OCI-M1 (cell line): Measurements from ENCODE around the gene GTF2A2.
A peak's percentile ranks its signal among the peaks of the same experiment; 100 is the strongest.

Source experiments
- DNase-seq: peaks from one replicate; lab custom pipeline; 2025; lab: John Stamatoyannopoulos, UW

The GTF2A2 gene

GRCh38 chr15:59605994-59606393 is 51.3 kb downstream of the GTF2A2 start:
- no peak for DNase-seq

- no peak for DNase-seq
These were observed 58.9 kb downstream of the GTF2A2 start for GRCh38 chr15:59598461-59598860.

GRCh38 chr15:59596640-59597039 is 60.7 kb downstream of the GTF2A2 start:
- DNase-seq = no peak

GRCh38 chr15:59595434-59595915 is 61.8 kb downstream of the GTF2A2 start:
- no peak for DNase-seq

GRCh38 chr15:59594991-59595390 is 62.3 kb downstream of the GTF2A2 start:
- no peak for DNase-seq

GRCh38 chr15:59594493-59594942 is 62.8 kb downstream of the GTF2A2 start:
- DNase-seq = no peak

- peak; percentile 43 for DNase-seq
These were observed 66.0 kb downstream of the GTF2A2 start for GRCh38 chr15:59591356-59591755.

- no peak for DNase-seq
These were observed 67.3 kb downstream of the GTF2A2 start for GRCh38 chr15:59590027-59590426.
